Kidney (tissue), 14 donors: ENCODE results near the gene CPN2. TPM values are rescaled to one million over a fixed set of nuclear protein-coding genes. Genes with fewer than 3 reads are reported as not detected.
A peak's percentile ranks its signal among the peaks of the same experiment; 100 is the strongest.

Source experiments
- DNase-seq, 5 donors: peaks; one replicate each; pipeline ENCODE4 v3.0.0-alpha.2; 2013 to 2020
- FAIRE-seq: peaks from 2 replicates; lab custom pipeline; 2012; peaks lifted over from hg19 to GRCh38; lab: Jason Lieb, UNC
- H3K27ac ChIP-seq, 2 donors: one replicate each; pipeline ENCODE4 v1.7.0; 2013; ENCODE audit warnings: low read depth in 2 of 2, low read length in 2 of 2, inconsistent platforms in 1 of 2
- H3K27me3 ChIP-seq: one replicate; pipeline ENCODE4 v1.7.1; 2013; ENCODE audit warnings: low read length, inconsistent platforms; ENCODE audit not compliant: control insufficient read depth, insufficient read depth
- H3K36me3 ChIP-seq, 3 donors: one replicate each; pipeline versions ENCODE4 v1.7.0 to v1.7.1; 2013; ENCODE audit warnings: low read length in 3 of 3, control low read depth in 1 of 3, inconsistent platforms in 1 of 3; ENCODE audit not compliant: insufficient read depth in 3 of 3, control insufficient read depth in 2 of 3
- H3K4me1 ChIP-seq, 3 donors: one replicate each; pipeline versions ENCODE4 v1.7.0 to v1.7.1; 2013; ENCODE audit warnings: low read length in 3 of 3, inconsistent platforms in 1 of 3, low read depth in 1 of 3; ENCODE audit not compliant: control insufficient read depth in 2 of 3, insufficient read depth in 2 of 3
- H3K4me3 ChIP-seq, 3 donors: one replicate each; pipeline versions ENCODE4 v1.7.0 to v1.8.1; 2013; ENCODE audit warnings: low read length in 3 of 3, control low read depth in 1 of 3, inconsistent platforms in 1 of 3
- H3K9ac ChIP-seq, 3 donors: one replicate each; pipeline versions ENCODE4 v1.7.0 to v1.7.1; 2013; ENCODE audit warnings: low read length in 3 of 3, control low read depth in 1 of 3, inconsistent platforms in 1 of 3
- H3K9me3 ChIP-seq, 3 donors: one replicate each; pipeline versions ENCODE4 v1.7.0 to v1.7.1; 2013; ENCODE audit warnings: low read length in 3 of 3, control low read depth in 1 of 3, inconsistent platforms in 1 of 3; ENCODE audit not compliant: control insufficient read depth in 2 of 3, insufficient read depth in 1 of 3
- intact Hi-C: fragments of 100-400 bp; cut with DNase I; formaldehyde crosslinking; loops from one replicate; pipeline ENCODE4 v1.11.1; 2022
- polyA plus RNA-seq: library from polyadenylated mRNA; stranded (reverse); fragments of 350-450 nt; fragmentation: Illumina TruSeq; extraction: RNeasy Lipid Tissue Mini Kit (QIAGEN cat#74804); gene quantifications from one replicate; pipeline ENCODE4 v1.2.3, GENCODE V29; 2014; ENCODE audit warnings: low read depth, low replicate concordance; ENCODE audit not compliant: insufficient read depth
- total RNA-seq: library from RNA; stranded (reverse); fragmentation: NEBNext Ultra II Directional; extraction: Animal tissue kit (Norgen Biotek cat#: 25700); gene quantifications from one replicate; pipeline ENCODE4 v1.2.1, GENCODE V29; 2021
- TF ChIP-seq, protein P1 (sequence below): IDR thresholded peaks from 3 replicates; pipeline ENCODE4 v1.5.1; 2012; ENCODE audit warnings: mild to moderate bottlenecking, moderate library complexity, borderline replicate concordance; ENCODE audit not compliant: insufficient read depth; ENCODE audit errors: extremely low read depth
- donor health status: control.
- donor health status: control.
- donor health status: control.
- donor health status: control.
- donor health status: control.
- donor health status: DM: yes; HTN: yes; CAD: no.
- donor health status: Normal renal cell carcinoma (clear cell type).

CPN2 gene
- total and polyA plus RNA-seq, 2 donors from 2014 or later: 0.72 to 15.8 TPM

DNA sequence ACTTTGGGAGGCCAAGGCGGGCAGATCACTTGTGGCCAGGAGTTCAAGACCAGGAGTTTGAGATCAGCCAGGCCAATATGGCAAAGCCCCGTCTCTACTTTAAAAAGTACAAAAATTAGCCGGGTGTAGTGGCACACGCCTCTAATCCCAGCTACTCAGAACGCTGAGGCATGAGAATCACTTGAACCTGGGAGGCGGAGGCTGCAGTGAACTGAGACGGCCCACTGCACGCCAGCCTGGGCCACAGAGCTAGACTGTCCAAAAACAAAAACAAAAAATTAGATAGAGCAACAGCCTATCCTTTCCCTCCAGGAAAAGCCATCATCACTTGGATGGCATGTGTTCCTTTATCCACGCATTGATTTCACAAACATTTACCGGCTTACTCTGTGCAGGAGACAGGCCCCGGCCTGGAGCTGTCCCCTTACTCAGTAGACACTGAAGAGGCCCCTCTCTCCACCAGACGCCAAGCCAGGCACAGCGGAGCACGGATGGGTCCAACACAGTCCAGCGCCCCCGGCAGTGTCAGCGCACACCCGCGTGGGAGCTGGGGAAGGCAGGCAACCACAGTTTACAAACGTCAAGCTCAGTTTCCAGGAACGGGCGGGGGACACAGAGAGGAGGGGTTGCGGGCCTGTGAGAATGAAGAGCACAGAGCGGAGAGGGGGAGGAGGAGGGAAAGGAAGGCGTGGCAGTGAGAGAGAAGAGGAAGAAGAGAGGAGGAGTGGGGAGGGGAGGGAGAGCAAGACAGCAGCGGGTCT lies 44.8 kb upstream of the CPN2 start:
- H3K4me1 ChIP-seq: peaks cover 0 to 9% (median 0%) of the 10 kb centered on the region in 3 donors
- DNase-seq (peak in 4 of 5 donors; percentile 82 to 91 (median 88)), FAIRE-seq (no peak)
- H3K27ac ChIP-seq: peak overlapping the region; percentile 72
- peaks cover 8% of the 10 kb centered on the region for H3K27me3 ChIP-seq
- intact Hi-C loops: loop anchor here (10.0 kb wide), 1 partner anchor 51 kb away; no protein-coding TSS in a partner anchor
- H3K9me3 ChIP-seq: no peaks in the 10 kb centered on the region
- no peaks in the 10 kb centered on the region for H3K36me3 ChIP-seq
- H3K9ac ChIP-seq: no peak overlapping the region
- peak overlapping the region in 2 of 3 donors; percentile 25 to 57 for H3K4me3 ChIP-seq
- TF ChIP-seq, protein P1, sequence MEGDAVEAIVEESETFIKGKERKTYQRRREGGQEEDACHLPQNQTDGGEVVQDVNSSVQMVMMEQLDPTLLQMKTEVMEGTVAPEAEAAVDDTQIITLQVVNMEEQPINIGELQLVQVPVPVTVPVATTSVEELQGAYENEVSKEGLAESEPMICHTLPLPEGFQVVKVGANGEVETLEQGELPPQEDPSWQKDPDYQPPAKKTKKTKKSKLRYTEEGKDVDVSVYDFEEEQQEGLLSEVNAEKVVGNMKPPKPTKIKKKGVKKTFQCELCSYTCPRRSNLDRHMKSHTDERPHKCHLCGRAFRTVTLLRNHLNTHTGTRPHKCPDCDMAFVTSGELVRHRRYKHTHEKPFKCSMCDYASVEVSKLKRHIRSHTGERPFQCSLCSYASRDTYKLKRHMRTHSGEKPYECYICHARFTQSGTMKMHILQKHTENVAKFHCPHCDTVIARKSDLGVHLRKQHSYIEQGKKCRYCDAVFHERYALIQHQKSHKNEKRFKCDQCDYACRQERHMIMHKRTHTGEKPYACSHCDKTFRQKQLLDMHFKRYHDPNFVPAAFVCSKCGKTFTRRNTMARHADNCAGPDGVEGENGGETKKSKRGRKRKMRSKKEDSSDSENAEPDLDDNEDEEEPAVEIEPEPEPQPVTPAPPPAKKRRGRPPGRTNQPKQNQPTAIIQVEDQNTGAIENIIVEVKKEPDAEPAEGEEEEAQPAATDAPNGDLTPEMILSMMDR: no peak

GRCh38 chr3:194395212-194395611 lies 44.1 kb upstream of the CPN2 start:
- Histone ChIP-seq H3K4me1 (peaks cover 0 to 9% (median 0%) of the 10 kb centered on the region in 3 donors), H3K27ac (peak overlapping the region; percentile 4 to 72), H3K36me3 (no peaks in the 10 kb centered on the region), H3K27me3 (peaks cover 8% of the 10 kb centered on the region), H3K9me3 (no peaks in the 10 kb centered on the region), H3K9ac (no peak overlapping the region), H3K4me3 (peak overlapping the region in 1 of 3 donors; percentile 12)
- FAIRE-seq: no peak
- TF ChIP-seq, protein P1: no peak
- intact Hi-C loops: loop anchor here (10.0 kb wide), 1 partner anchor 50 kb away; no protein-coding TSS in a partner anchor
- DNase-seq: peak in 2 of 5 donors; percentile 58 to 62

GRCh38 chr3:194392576-194392975 lies 41.4 kb upstream of the CPN2 start:
- Histone ChIP-seq H3K27ac (no peak overlapping the region), H3K4me1 (peaks cover 0 to 9% (median 0%) of the 10 kb centered on the region in 3 donors), H3K36me3 (no peaks in the 10 kb centered on the region), H3K9ac (no peak overlapping the region), H3K9me3 (no peaks in the 10 kb centered on the region), H3K27me3 (no peaks in the 10 kb centered on the region), H3K4me3 (no peak overlapping the region)
- intact Hi-C loops: loop anchor here (10.0 kb wide), 1 partner anchor 48 kb away; no protein-coding TSS in a partner anchor
- DNase-seq (no peak), FAIRE-seq (no peak)
- TF ChIP-seq, protein P1: no peak
